Measurements from ENCODE around the gene CA14.

- TF ChIP-seq CTCF (IDR thresholded peaks at IDR 0.05; ENCODE audit: insufficient read depth, low read length, poor library complexity, severe bottlenecking) (no peak), EZH2phosphoT487 (conservative IDR thresholded peaks at IDR 0.05; ENCODE audit: low read length) (no peak)
Measured at GRCh38 chr1:150295476-150295875, 37.9 kb downstream of the CA14 start.

Measured in SU-DHL-6 (cell line).